Peyer's patch (tissue), 4 donors: ENCODE results near the gene PHC2.

Source experiments
- CTCF ChIP-seq, 6 experiments: fragments of 450-650 bp in 4 of 6; fragments of 200-600 bp in 2 of 6; sonication (generic) in 1 of 6; IDR thresholded peaks; one replicate each; pipeline ENCODE4 v1.5.1; 2017 to 2019; ENCODE audit warnings: antibody characterized with exemption in 6 of 6, mild to moderate bottlenecking in 3 of 6, moderate library complexity in 1 of 6
- POLR2A ChIP-seq, 2 donors: fragments of 450-650 bp; IDR thresholded peaks; one replicate each; pipeline ENCODE4 v1.5.1; 2017; ENCODE audit warnings: antibody characterized with exemption in 2 of 2, mild to moderate bottlenecking in 2 of 2, moderate library complexity in 2 of 2

- no peak for TF ChIP-seq CTCF (IDR thresholded peaks at IDR 0.05)
- no peak for TF ChIP-seq POLR2A (IDR thresholded peaks at IDR 0.05)
Measured at GRCh38 chr1:33436557-33437285, 5.8 kb upstream of the PHC2 start.
